Esophagus squamous epithelium (tissue), 4 donors: ENCODE data around the gene VSIG10L.

Experiments
- CTCF ChIP-seq, 6 experiments: fragments of 450-650 bp in 4 of 6; fragments of 200-600 bp in 2 of 6; sonication (generic) in 2 of 6; IDR thresholded peaks; one replicate each; pipeline ENCODE4 v1.5.1; 2016 to 2019; ENCODE audit warnings: antibody characterized with exemption in 6 of 6, mild to moderate bottlenecking in 4 of 6, moderate library complexity in 4 of 6
- POLR2A ChIP-seq, 4 donors: fragments of 450-650 bp; IDR thresholded peaks; one replicate each; pipeline ENCODE4 v1.6.1; 2017; ENCODE audit warnings: antibody characterized with exemption in 4 of 4, mild to moderate bottlenecking in 4 of 4, moderate library complexity in 3 of 4

GRCh38 chr19:51367565-51368365 is 25.8 kb upstream of the VSIG10L start:
- TF ChIP-seq CTCF (IDR thresholded peaks at IDR 0.05) (no peak), POLR2A (IDR thresholded peaks at IDR 0.05) (no peak)
